A549 (cell line): Measurements from ENCODE around the gene TSNAXIP1. TPM values are rescaled to one million over a fixed set of nuclear protein-coding genes. Genes with fewer than 3 reads are reported as not detected.

Experiments
- ATAC-seq, 2 experiments: fragments of 200-7000 bp in 1 of 2; fragments of >200 bp in 1 of 2; cut with Nextera tagmentation in 1 of 2; cut with Tn5 transposase in 1 of 2; 3 replicates each; pipeline versions ENCODE4 v1.8.0 to v1.9.1; 2018 to 2020; ENCODE audit warnings: mild to moderate bottlenecking in 1 of 2, moderate library complexity in 1 of 2
- CTCF ChIA-PET: fragments of 300-600 bp; sonication (Branson Sonifier 250); formaldehyde crosslinking; extraction: SDS; loops from one replicate; lab custom pipeline; 2021; ENCODE audit warnings: antibody characterized with exemption, inconsistent platforms; lab: Yijun Ruan, JAX
- POLR2A ChIA-PET: fragments of 350-600 bp; formaldehyde crosslinking; extraction: SDS; loops from one replicate; lab custom pipeline; 2021; ENCODE audit warnings: antibody characterized with exemption, inconsistent platforms; lab: Yijun Ruan, JAX
- DNase-seq, 2 experiments: peaks; one replicate each; pipeline versions ENCODE4 v3.0.0 to v3.0.0-alpha.2; 2011 to 2016; ENCODE audit warnings: low read depth in 1 of 2, low spot score in 1 of 2
- FAIRE-seq: peaks from 2 replicates; lab custom pipeline; 2011; peaks lifted over from hg19 to GRCh38; lab: Jason Lieb, UNC
- H3K27ac ChIP-seq, 2 experiments: fragments of >200 bp; sonication (Bioruptor Twin); formaldehyde crosslinking; 3 replicates each; pipeline ENCODE4 v1.5.1; 2016 to 2017
- H3K4me1 ChIP-seq: fragments of >200 bp; sonication (Bioruptor Twin); formaldehyde crosslinking; 3 replicates; pipeline ENCODE4 v1.6.1; 2016
- H3K4me2 ChIP-seq: fragments of >200 bp; sonication (Bioruptor Twin); formaldehyde crosslinking; 3 replicates; pipeline ENCODE4 v1.6.1; 2016
- H3K4me3 ChIP-seq: fragments of >200 bp; sonication (Bioruptor Twin); formaldehyde crosslinking; 3 replicates; pipeline ENCODE4 v1.5.1; 2016
- H3K9me3 ChIP-seq: fragments of >200 bp; sonication (Bioruptor Twin); formaldehyde crosslinking; 3 replicates; pipeline ENCODE4 v1.6.1; 2016
- CBX2 ChIP-seq: fragments of 200-600 bp; sonication (generic); IDR thresholded peaks from 2 replicates; pipeline ENCODE4 v1.6.1; 2016; ENCODE audit warnings: low read depth, mild to moderate bottlenecking, borderline replicate concordance
- CEBPB ChIP-seq, 2 experiments: fragments of >200 bp in 1 of 2; sonication (Bioruptor Twin) in 1 of 2; formaldehyde crosslinking in 1 of 2; IDR thresholded peaks; 2 replicates each; pipeline ENCODE4 v1.6.1; 2012 to 2016
- E2F6 ChIP-seq: IDR thresholded peaks from 2 replicates; pipeline ENCODE4 v1.6.1; 2012; ENCODE audit warnings: low read depth, borderline replicate concordance
- ESRRA ChIP-seq: fragments of 150-350 bp; IDR thresholded peaks from 2 replicates; pipeline ENCODE4 v1.6.1; 2014; ENCODE audit warnings: mild to moderate bottlenecking, low read length, borderline replicate concordance
- HMGXB4 ChIP-seq: fragments of 250-450 bp; sonication (Bioruptor Pico); IDR thresholded peaks from 2 replicates; pipeline ENCODE4 v1.5.0; 2021; ENCODE audit warnings: mild to moderate bottlenecking, moderate library complexity, borderline replicate concordance
- HOXA7 ChIP-seq: fragments of 250-450 bp; sonication (Bioruptor Pico); IDR thresholded peaks from 2 replicates; pipeline ENCODE4 v1.5.0; 2020; ENCODE audit warnings: mild to moderate bottlenecking, moderate library complexity
- HOXB5 ChIP-seq: fragments of 250-450 bp; sonication (Bioruptor Pico); IDR thresholded peaks from 2 replicates; pipeline ENCODE4 v1.5.0; 2020; ENCODE audit warnings: mild to moderate bottlenecking, moderate library complexity
- JUN ChIP-seq, 2 experiments: fragments of >200 bp; sonication (Bioruptor Twin); formaldehyde crosslinking; IDR thresholded peaks; 2 replicates in 1 of 2; 3 replicates in 1 of 2; pipeline ENCODE4 v1.6.1; 2016 to 2017
- KDM5A ChIP-seq: fragments of 200-600 bp; sonication (generic); IDR thresholded peaks from 2 replicates; pipeline ENCODE4 v1.6.1; 2016; ENCODE audit warnings: antibody characterized with exemption, mild to moderate bottlenecking
- MAFK ChIP-seq: fragments of 450-650 bp; IDR thresholded peaks from 2 replicates; pipeline ENCODE4 v1.6.1; 2014; ENCODE audit not compliant: partially characterized antibody
- MAZ ChIP-seq: fragments of 150-350 bp; IDR thresholded peaks from 2 replicates; pipeline ENCODE4 v1.6.1; 2014; ENCODE audit warnings: antibody characterized with exemption, low read depth, low read length, borderline replicate concordance
- NPAS2 ChIP-seq: fragments of 250-450 bp; sonication (Bioruptor Pico); IDR thresholded peaks from 2 replicates; pipeline ENCODE4 v1.8.0; 2022; ENCODE audit warnings: mild to moderate bottlenecking, moderate library complexity, borderline replicate concordance
- PHF8 ChIP-seq: fragments of 200-600 bp; sonication (generic); IDR thresholded peaks from 2 replicates; pipeline ENCODE4 v1.6.1; 2016; ENCODE audit warnings: low read depth, mild to moderate bottlenecking, antibody characterized with exemption, moderate library complexity, borderline replicate concordance
- POLR2A ChIP-seq: IDR thresholded peaks from 2 replicates; pipeline ENCODE4 v1.6.1; 2012; ENCODE audit warnings: mild to moderate bottlenecking, low read length
- POLR2AphosphoS2 ChIP-seq: conservative IDR thresholded peaks from 2 replicates; pipeline ENCODE4 v1.6.1; 2012; ENCODE audit warnings: low read length, improper control_type of control experiment, inconsistent platforms
- RAD21 ChIP-seq, 2 experiments: fragments of >200 bp in 1 of 2; sonication (Bioruptor Twin) in 1 of 2; formaldehyde crosslinking in 1 of 2; IDR thresholded peaks in 1 of 2; conservative IDR thresholded peaks in 1 of 2; 2 replicates in 1 of 2; 3 replicates in 1 of 2; pipeline ENCODE4 v1.6.1; 2012 to 2018; ENCODE audit warnings: inconsistent platforms in 1 of 2
- RFX5 ChIP-seq: fragments of 450-650 bp; IDR thresholded peaks from 2 replicates; pipeline ENCODE4 v1.7.1; 2014; ENCODE audit warnings: antibody characterized with exemption, mild to moderate bottlenecking, moderate library complexity
- RNF2 ChIP-seq: fragments of 200-600 bp; sonication (generic); IDR thresholded peaks from 2 replicates; pipeline ENCODE4 v1.6.1; 2016; ENCODE audit warnings: low read depth, mild to moderate bottlenecking, antibody characterized with exemption, moderate library complexity, borderline replicate concordance
- SMC3 ChIP-seq: fragments of >200 bp; sonication (Bioruptor Twin); formaldehyde crosslinking; IDR thresholded peaks from 3 replicates; pipeline ENCODE4 v1.6.1; 2018; ENCODE audit warnings: inconsistent platforms
- TP53 ChIP-seq: fragments of 250-450 bp; sonication (Bioruptor Pico); IDR thresholded peaks from 2 replicates; pipeline ENCODE4 v1.5.0; 2021; ENCODE audit warnings: mild to moderate bottlenecking, moderate library complexity
- USF2 ChIP-seq: fragments of 450-650 bp; IDR thresholded peaks from 2 replicates; pipeline ENCODE4 v1.6.1; 2014; ENCODE audit warnings: antibody characterized with exemption
- ZC3H11A ChIP-seq: fragments of 450-650 bp; IDR thresholded peaks from 2 replicates; pipeline ENCODE4 v1.6.1; 2014; ENCODE audit warnings: antibody characterized with exemption, mild to moderate bottlenecking
- ZNF302 ChIP-seq: fragments of 250-450 bp; sonication (Bioruptor Pico); IDR thresholded peaks from 2 replicates; pipeline ENCODE4 v1.9.0; 2021; ENCODE audit warnings: inconsistent platforms, mild to moderate bottlenecking, moderate library complexity
- WGBS: methylation state at CpG from one replicate; pipeline ENCODE4 v1.1.6; 2017; ENCODE audit errors: missing lambda C conversion rate; 5-methylcytosine and 5-hydroxymethylcytosine counted together
- polyA plus RNA-seq, 4 experiments: library from polyadenylated mRNA; depleted of rRNA in 3 of 4; stranded (reverse); fragments of >200 nt; fragmentation: RNase III in 1 of 4; extraction: RNeasy Plus Mini Kit Qiagen cat#74134 plus additional on column Dnase treatment in 1 of 4; gene quantifications; 2 replicates in 3 of 4; 3 replicates in 1 of 4; pipeline ENCODE4 v1.2.3, GENCODE V29; 2011 to 2017

Gene TSNAXIP1
- polyA plus RNA-seq, 2 of the 4 experiments (the other 2 are of a cell fraction) = 0.68 to 1.1 TPM

GRCh38 chr16:67807148-67807682 lies 526 bp downstream of the TSNAXIP1 start:
- Histone ChIP-seq H3K4me1 (peaks cover 11% of the 10 kb centered on the region), H3K4me2 (peak overlapping the region; percentile 69), H3K4me3 (peak overlapping the region; percentile 97), H3K27ac (peak overlapping the region; percentile 77 to 94), H3K9me3 (no peaks in the 10 kb centered on the region)
- FAIRE-seq (no peak), DNase-seq (no peak), ATAC-seq (peak in 1 of 2 experiments; percentile 62; a peak in 4 of 6 replicates)
- WGBS = 47% methylated on average over 17 of the region's 24 CpGs
- CTCF ChIA-PET = interaction anchor here (0.6 to 3.2 kb wide), 10 partner anchors 9 to 136 kb away, joined by 3 to 53 read pairs (median 5); no protein-coding TSS in a partner anchor
- TF ChIP-seq KDM5A (no peak), RFX5 (0 out of 2 replicates have a peak, but pooled peaks have one; percentile 4), SMC3 (0 out of 3 replicates have a peak, but pooled peaks have one; percentile 25)
- POLR2A ChIA-PET = interaction anchor here (0.5 to 1.6 kb wide), 15 partner anchors 8 to 338 kb away, joined by 3 to 8 read pairs (median 4); partner anchors contain the start of genes ACD, CTCF, DDX28 and DUS2

- TF ChIP-seq CBX2 (no peak), ZNF302 (CRISPR knock-in tag) (no peak)
- TF ChIP-seq, all 56 proteins: peak for 0
- DNase-seq = no peak
- CTCF ChIA-PET = interaction anchor here (0.5 to 1.1 kb wide), 2 partner anchors 22 to 299 kb away, joined by 3 to 4 read pairs; no protein-coding TSS in a partner anchor
- WGBS = 64% methylated on average over 1 of the region's 1 CpG
- no peak for FAIRE-seq
- Histone ChIP-seq H3K4me2 (no peak overlapping the region), H3K4me3 (no peak overlapping the region), H3K9me3 (no peaks in the 10 kb centered on the region), H3K27ac (no peak overlapping the region), H3K4me1 (0 out of 3 replicates have a peak, but pooled peaks cover 4% of the 10 kb centered on the region)
- no peak for ATAC-seq
- POLR2A ChIA-PET = no interaction called here
These were observed 5.2 kb downstream of the TSNAXIP1 start for GRCh38 chr16:67811899-67812298.

GRCh38 chr16:67814567-67814966 lies 7.9 kb downstream of the TSNAXIP1 start:
- POLR2A ChIA-PET = no interaction called here
- TF ChIP-seq SMC3 (no peak), POLR2AphosphoS2 (no peak), CEBPB (IDR thresholded peaks at IDR 0.05) (no peak), RNF2 (no peak), NPAS2 (no peak), MAZ (no peak), HOXB5 (CRISPR knock-in tag) (no peak), RFX5 (no peak), ESRRA (no peak), HOXA7 (no peak), E2F6 (no peak), MAFK (no peak), HMGXB4 (CRISPR knock-in tag) (no peak), USF2 (no peak), POLR2A (no peak), ZC3H11A (no peak), JUN (IDR thresholded peaks at IDR 0.05) (no peak), TP53 (no peak), RAD21 (conservative IDR thresholded peaks at IDR 0.05 in 1 of 2, IDR thresholded peaks at IDR 0.05 in 1 of 2) (no peak), PHF8 (no peak)
- TF ChIP-seq, all 56 proteins: peak for 0
- H3K27ac ChIP-seq = no peak overlapping the region
- FAIRE-seq (no peak), ATAC-seq (no peak), DNase-seq (no peak)
- H3K9me3 ChIP-seq = no peaks in the 10 kb centered on the region
- CTCF ChIA-PET = interaction anchor here (0.9 to 6.3 kb wide), 7 partner anchors 16 to 293 kb away, joined by 3 to 187 read pairs (median 42); partner anchors contain the start of genes CENPT and NRN1L
- no peak overlapping the region for H3K4me2 ChIP-seq
- no peak overlapping the region for H3K4me3 ChIP-seq
- 79% methylated on average over 8 of the region's 8 CpGs for WGBS
- H3K4me1 ChIP-seq = no peaks in the 10 kb centered on the region
